AG10803 (cell line): ENCODE results near the gene NUPR1.

Source experiments
- DNase-seq: peaks from one replicate; pipeline ENCODE4 v3.0.0; 2010; ENCODE audit warnings: low read depth
- H3K4me3 ChIP-seq: 2 replicates; pipeline ENCODE4 v1.5.1; 2011; ENCODE audit warnings: mild to moderate bottlenecking, low read length, control low read depth
- TF ChIP-seq, protein P1 (sequence below): conservative IDR thresholded peaks from 2 replicates; pipeline ENCODE4 v1.5.1; 2011; ENCODE audit warnings: mild to moderate bottlenecking, low read length, control low read depth, inconsistent platforms

Gene NUPR1

DNA sequence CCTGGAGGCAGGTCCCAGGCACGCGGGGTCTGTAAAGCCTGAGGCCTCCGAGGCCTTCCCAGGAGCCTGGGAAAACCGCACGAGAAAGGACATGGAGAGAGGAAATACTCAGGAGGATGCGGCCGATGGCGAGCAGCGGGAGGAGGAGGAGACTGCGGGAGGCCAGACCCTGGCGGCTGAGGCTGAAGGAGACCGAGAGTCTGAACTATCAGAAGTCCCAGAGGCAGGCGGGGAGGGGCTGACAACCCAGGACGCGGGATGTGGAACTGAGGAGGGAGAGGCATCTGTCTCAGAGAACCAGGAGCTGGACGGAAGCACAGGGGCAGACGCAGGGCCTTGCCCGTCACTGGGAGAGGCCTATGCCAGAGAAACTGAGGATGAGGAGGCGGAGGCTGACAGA lies 41.9 kb downstream of the NUPR1 start:
- TF ChIP-seq, protein P1, sequence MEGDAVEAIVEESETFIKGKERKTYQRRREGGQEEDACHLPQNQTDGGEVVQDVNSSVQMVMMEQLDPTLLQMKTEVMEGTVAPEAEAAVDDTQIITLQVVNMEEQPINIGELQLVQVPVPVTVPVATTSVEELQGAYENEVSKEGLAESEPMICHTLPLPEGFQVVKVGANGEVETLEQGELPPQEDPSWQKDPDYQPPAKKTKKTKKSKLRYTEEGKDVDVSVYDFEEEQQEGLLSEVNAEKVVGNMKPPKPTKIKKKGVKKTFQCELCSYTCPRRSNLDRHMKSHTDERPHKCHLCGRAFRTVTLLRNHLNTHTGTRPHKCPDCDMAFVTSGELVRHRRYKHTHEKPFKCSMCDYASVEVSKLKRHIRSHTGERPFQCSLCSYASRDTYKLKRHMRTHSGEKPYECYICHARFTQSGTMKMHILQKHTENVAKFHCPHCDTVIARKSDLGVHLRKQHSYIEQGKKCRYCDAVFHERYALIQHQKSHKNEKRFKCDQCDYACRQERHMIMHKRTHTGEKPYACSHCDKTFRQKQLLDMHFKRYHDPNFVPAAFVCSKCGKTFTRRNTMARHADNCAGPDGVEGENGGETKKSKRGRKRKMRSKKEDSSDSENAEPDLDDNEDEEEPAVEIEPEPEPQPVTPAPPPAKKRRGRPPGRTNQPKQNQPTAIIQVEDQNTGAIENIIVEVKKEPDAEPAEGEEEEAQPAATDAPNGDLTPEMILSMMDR = no peak
- no peak overlapping the region for H3K4me3 ChIP-seq
- no peak for DNase-seq

DNA sequence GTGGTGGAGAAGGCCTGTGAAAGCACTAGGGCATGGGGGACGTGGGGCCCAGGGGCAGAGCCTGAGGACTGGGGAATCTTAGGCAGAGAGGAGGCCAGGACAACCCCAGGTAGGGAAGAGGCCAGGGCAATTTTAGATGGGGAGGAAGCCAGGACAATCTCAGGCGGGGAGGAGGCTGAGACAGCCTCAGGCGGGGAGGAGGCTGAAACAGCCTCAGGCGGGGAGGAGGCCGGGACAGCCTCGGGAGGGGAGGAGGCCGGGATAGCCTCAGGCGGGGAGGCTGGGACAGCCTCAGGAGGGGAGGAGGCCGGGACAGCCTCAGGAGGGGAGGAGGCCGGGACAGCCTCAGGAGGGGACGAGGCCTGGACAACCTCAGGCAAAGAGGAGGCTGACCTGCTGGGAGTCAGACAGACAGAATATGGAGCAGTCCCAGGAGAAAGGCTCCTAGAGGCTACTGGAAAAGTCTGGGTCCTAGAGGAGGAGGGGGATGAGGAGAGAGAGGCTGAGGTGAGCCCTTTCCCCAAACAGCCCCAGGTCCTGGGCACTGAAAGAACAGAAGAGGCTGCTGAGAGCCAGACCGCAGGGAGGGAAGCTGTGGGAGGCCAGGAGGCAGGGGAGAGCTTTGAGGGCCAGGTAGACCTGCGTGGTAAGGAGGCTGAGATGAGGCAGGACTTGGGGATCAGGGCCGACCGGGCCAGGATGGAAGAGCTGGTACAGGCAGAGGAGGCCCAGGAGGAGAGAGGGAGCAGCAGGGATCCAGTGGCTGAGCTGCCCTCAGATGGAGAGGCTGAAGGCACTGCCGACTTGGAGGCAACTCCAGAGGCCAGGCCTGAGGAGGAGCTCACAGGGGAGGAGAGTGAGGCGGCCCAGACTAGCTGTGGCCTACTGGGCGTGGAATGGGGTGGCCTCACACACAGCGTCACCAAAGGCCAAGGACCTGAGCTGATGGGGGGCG lies 42.7 kb downstream of the NUPR1 start:
- TF ChIP-seq, protein P1 = no peak
- no peak for DNase-seq
- H3K4me3 ChIP-seq = no peak overlapping the region

DNA sequence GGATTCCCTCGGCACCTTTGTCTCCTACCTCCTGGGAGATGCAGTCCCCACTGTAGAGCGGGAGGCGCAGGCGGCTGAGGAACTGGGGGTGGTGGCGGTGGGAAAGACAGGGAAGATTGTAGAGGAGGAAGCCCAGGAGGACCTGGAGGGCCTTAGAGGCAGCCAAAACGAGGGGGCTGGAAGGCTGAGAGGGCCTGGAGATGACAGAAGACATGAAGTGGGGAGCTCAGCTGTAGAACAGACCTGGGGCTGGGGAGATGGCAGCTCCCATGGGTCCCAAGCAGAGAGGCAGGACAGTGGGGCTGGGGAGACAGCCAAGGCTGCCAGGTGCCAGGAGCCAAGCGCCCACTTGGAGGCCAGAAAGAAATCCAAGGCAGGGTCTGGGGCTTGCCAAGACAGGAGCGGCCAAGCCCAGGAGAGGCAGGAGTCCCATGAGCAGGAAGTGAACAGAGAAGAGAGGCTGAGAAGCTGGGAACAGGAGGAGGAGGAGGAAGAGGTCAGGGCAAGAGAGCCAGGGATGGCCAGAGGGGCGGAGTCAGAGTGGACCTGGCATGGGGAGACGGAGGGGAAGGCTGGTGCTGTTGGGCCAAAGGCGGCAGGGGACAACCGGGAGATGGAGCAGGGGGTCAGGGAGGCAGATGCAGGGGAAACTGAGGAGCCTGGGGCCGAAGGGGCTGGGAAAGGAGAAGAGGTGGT lies 43.5 kb downstream of the NUPR1 start:
- no peak for DNase-seq
- H3K4me3 ChIP-seq = no peak overlapping the region
- TF ChIP-seq, protein P1 = no peak

DNA sequence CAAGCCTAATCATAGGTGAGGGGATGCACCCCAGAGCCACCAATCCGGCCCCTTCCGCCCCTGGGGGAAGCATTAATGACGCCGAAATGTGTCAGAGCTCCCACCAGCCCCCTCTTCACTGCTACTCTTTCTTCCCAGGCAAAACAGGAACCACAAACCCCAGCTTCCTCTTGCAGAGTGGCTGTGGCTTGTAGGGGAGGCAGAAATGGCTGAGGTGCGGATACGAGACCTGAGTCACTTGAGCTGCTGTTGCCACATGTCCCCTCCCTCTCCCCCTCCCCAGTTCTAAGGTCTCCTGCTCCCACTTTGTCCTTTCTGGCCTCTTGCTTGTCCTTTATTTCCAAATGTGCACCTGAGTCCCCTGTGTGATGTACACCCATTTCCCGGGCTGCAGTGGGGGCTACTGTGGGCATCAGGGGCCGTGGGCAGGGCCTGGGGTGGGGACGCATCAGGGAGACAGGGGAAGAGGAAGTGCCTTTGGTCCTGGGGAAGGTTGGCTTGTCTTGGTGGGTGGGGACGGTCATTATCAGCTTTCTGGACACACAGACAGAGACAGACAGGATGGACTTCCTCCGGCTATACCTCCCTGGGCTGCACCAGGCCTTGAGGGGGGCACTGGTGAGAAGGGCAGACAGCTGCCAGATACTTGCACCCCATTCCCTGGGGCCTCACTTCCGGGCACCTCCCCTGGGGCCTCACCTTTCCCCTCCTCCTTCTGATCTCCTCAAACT lies 44.5 kb downstream of the NUPR1 start, which contains the start of gene APOBR:
TSS of gene APOBR (plus strand) at position 523 of the 731 bp plus-strand sequence. CDS start at position 562, 39 bp downstream.
- TF ChIP-seq, protein P1 = no peak
- H3K4me3 ChIP-seq = no peak within 1 kb of the TSS
- DNase-seq = no peak

DNA sequence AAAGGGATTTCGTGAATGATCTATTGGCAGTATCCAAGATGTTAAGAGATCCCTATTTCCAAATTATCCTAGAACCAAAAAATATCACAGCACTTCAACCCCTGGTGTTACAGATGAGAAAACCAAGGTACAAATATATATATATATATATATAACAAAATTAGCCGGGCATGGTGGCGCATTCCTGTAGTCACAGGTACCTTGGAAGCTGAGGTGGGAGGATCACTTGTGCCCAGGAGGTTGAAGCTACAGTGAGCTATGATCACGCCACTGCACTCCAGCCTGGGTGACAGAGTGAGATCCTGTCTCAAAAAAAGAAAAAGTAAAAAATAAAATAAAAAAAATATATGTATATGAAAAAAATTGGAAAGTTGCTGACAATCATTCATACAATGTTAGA lies 46.3 kb downstream of the NUPR1 start:
- TF ChIP-seq, protein P1 = no peak
- DNase-seq = no peak
- H3K4me3 ChIP-seq = no peak overlapping the region; the same call in 1 of the 2 replicates

DNA sequence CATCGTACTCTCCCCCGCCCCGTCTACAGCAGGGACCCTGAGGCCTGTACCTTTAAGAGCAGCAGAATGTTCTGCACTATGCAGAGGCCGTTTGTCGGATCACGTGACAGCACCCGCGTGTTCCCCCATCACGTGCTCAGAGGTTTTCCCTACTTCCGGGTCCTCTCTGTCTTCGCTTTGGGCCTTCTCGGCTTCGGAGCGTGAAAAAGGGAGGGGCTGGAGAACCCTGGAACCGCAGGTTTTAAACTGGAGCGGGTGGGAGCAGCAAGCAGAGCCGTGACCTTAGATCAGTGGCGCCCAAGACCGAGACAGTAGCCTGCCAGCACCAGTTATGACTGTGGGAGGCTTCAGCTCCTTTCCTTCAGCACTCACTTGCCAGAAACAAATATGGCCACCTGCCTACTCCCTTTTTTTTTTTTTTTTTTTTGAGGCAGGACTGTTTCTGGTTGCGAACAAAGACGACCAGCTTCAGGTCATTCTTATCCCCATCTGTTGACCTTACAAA lies 46.8 kb downstream of the NUPR1 start, which contains the start of gene CLN3:
TSS of gene CLN3 (minus strand) at position 105 of the 505 bp plus-strand sequence. CDS start 315 bp downstream, outside the sequence.
- TF ChIP-seq, protein P1 = no peak
- DNase-seq = peak; percentile 95
- peak within 1 kb of the TSS; percentile 98 for H3K4me3 ChIP-seq
